ENCODE measurements around the gene DIP2C. TPM values are rescaled to one million over a fixed set of nuclear protein-coding genes. Genes with fewer than 3 reads are reported as not detected.

The DIP2C gene
- total RNA-seq, 3 donors from 2014 or later, result 17.1 to 48.2 (median 20.3) TPM

- no peak overlapping the region for H3K27ac ChIP-seq
- no peaks in the 10 kb centered on the region for H3K36me3 ChIP-seq
- no peaks in the 10 kb centered on the region for H3K9me3 ChIP-seq
- no peaks in the 10 kb centered on the region for H3K4me1 ChIP-seq
- no peaks in the 10 kb centered on the region for H3K27me3 ChIP-seq
- no peak for DNase-seq (ENCODE audit: low spot score in 2 of 2)
- TF ChIP-seq POLR2AphosphoS5 (IDR thresholded peaks at IDR 0.05) (no peak), POLR2A (IDR thresholded peaks at IDR 0.05) (no peak), CTCF (IDR thresholded peaks at IDR 0.05) (no peak)
- no peak overlapping the region for H3K4me3 ChIP-seq
- intact Hi-C loops (cut with DNase I; ENCODE audit: low total_unique reads), result no loop called here
Observed at GRCh38 chr10:529468-530230, 159.8 kb downstream of the DIP2C start.

- intact Hi-C loops (cut with DNase I; ENCODE audit: low total_unique reads), result no loop called here
- Histone ChIP-seq H3K4me3 (no peak overlapping the region), H3K27me3 (no peaks in the 10 kb centered on the region), H3K9me3 (no peaks in the 10 kb centered on the region), H3K36me3 (no peaks in the 10 kb centered on the region), H3K27ac (no peak overlapping the region), H3K4me1 (no peaks in the 10 kb centered on the region)
- TF ChIP-seq CTCF (IDR thresholded peaks at IDR 0.05), result no peak
- TF ChIP-seq POLR2AphosphoS5 (IDR thresholded peaks at IDR 0.05), result no peak
- no peak for TF ChIP-seq POLR2A (IDR thresholded peaks at IDR 0.05)
- DNase-seq (ENCODE audit: low spot score in 2 of 2), result no peak
Observed at GRCh38 chr10:528173-529165, 161.0 kb downstream of the DIP2C start.

GRCh38 chr10:527416-527815 is 162.1 kb downstream of the DIP2C start:
- Histone ChIP-seq H3K27me3 (no peaks in the 10 kb centered on the region), H3K4me1 (no peaks in the 10 kb centered on the region), H3K36me3 (no peaks in the 10 kb centered on the region), H3K9me3 (no peaks in the 10 kb centered on the region), H3K27ac (no peak overlapping the region), H3K4me3 (no peak overlapping the region)
- DNase-seq (ENCODE audit: low spot score in 2 of 2), result no peak
- intact Hi-C loops (cut with DNase I; ENCODE audit: low total_unique reads), result no loop called here
- no peak for TF ChIP-seq POLR2AphosphoS5 (IDR thresholded peaks at IDR 0.05)
- TF ChIP-seq CTCF (IDR thresholded peaks at IDR 0.05), result no peak

- Histone ChIP-seq H3K9me3 (no peaks in the 10 kb centered on the region), H3K4me3 (no peak overlapping the region), H3K27ac (no peak overlapping the region), H3K4me1 (no peaks in the 10 kb centered on the region), H3K36me3 (no peaks in the 10 kb centered on the region), H3K27me3 (no peaks in the 10 kb centered on the region)
- no peak for DNase-seq (ENCODE audit: low spot score in 2 of 2)
- TF ChIP-seq POLR2A (IDR thresholded peaks at IDR 0.05), result no peak
- intact Hi-C loops (cut with DNase I; ENCODE audit: low total_unique reads), result no loop called here
Observed at GRCh38 chr10:526651-527312, 162.7 kb downstream of the DIP2C start.

- no peak for DNase-seq (ENCODE audit: low spot score in 2 of 2)
- no peak overlapping the region for H3K4me3 ChIP-seq
- H3K36me3 ChIP-seq, result no peaks in the 10 kb centered on the region
- TF ChIP-seq POLR2A (IDR thresholded peaks at IDR 0.05), result no peak
- no peak for TF ChIP-seq CTCF (IDR thresholded peaks at IDR 0.05)
- no peak for TF ChIP-seq POLR2AphosphoS5 (IDR thresholded peaks at IDR 0.05)
- H3K27me3 ChIP-seq, result no peaks in the 10 kb centered on the region
- no peaks in the 10 kb centered on the region for H3K4me1 ChIP-seq
- no peak overlapping the region for H3K27ac ChIP-seq
- intact Hi-C loops (cut with DNase I; ENCODE audit: low total_unique reads), result no loop called here
- H3K9me3 ChIP-seq, result no peaks in the 10 kb centered on the region
Observed at GRCh38 chr10:525565-526315, 163.7 kb downstream of the DIP2C start.
